Right hindlimb (tissue), 1 donor: Measurements from ENCODE around the gene ABCB8.
"Not testable (repeated sequence)": the region's sequence is repeated elsewhere in the genome, so short reads cannot be mapped to it uniquely, and the experiment has no call there.

Experiments
- DNase-seq: peaks from one replicate; pipeline ENCODE4 v3.0.0-alpha.2; 2018

ABCB8 gene

DNA sequence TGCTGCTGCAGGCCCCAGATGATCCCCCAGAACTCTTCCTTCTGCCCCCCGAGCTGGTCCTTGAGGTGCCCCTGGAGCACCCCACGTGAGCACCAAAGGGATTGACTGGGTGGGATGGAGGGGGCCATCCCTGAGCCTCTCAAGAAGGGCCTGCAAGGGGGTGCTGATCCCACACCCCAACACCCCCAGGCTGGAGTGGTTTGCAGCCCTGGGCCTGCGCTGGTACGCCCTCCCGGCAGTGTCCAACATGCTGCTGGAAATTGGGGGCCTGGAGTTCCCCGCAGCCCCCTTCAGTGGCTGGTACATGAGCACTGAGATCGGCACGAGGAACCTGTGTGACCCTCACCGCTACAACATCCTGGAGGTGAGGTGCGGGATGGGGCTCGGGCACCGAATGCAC is 29.2 kb upstream of the ABCB8 start:
- DNase-seq = no peak

- DNase-seq = no peak
These were observed 28.6 kb upstream of the ABCB8 start for GRCh38 chr7:150999497-151000230.

GRCh38 chr7:151000897-151001495 is 27.3 kb upstream of the ABCB8 start:
- DNase-seq = no peak

- DNase-seq = no peak
These were observed 26.7 kb upstream of the ABCB8 start for GRCh38 chr7:151001546-151001945.

- DNase-seq = no peak
These were observed 24.7 kb upstream of the ABCB8 start for GRCh38 chr7:151003572-151003971.

DNA sequence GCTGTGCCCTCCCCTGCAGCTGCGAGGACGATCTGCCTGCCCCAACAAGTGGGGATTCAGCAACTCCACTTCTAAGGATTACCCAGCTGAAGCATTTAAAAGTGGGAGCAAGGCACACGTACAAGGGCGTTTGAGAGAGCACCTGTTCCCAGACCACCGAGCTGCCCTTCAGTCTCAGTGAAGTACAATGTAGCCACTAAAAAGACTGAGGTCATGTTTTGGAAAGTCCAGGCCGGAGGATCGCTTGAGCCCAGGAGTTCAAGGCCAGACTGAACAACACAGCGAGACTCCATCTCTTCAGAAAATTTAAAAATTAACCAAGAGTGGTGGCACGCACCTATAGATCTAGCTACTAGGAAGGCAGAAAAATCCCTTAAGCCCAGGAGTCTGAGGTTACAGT is 22.7 kb upstream of the ABCB8 start:
- DNase-seq = no peak

- DNase-seq = no peak
These were observed 21.5 kb upstream of the ABCB8 start for GRCh38 chr7:151006590-151007300.

GRCh38 chr7:151007469-151007898 is 20.8 kb upstream of the ABCB8 start:
- no peak for DNase-seq

DNA sequence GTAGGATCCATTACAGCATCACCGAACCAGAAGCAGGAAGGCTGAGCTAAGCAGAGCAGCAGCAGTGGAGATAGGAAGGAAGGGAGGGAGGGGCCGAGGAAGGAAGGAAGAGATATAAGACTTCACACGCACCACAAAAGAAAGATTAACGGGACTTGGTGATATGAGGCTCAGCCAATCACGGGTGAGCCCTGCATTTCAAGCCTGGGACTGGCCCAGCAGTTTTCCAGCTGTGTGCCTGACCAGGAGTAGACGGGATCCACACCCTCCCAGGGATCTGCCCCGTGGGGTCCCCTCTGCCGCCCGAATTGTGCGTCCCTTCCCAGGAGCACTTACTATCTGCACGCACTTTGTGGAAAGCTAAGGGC is 20.1 kb upstream of the ABCB8 start:
- DNase-seq = no peak

DNA sequence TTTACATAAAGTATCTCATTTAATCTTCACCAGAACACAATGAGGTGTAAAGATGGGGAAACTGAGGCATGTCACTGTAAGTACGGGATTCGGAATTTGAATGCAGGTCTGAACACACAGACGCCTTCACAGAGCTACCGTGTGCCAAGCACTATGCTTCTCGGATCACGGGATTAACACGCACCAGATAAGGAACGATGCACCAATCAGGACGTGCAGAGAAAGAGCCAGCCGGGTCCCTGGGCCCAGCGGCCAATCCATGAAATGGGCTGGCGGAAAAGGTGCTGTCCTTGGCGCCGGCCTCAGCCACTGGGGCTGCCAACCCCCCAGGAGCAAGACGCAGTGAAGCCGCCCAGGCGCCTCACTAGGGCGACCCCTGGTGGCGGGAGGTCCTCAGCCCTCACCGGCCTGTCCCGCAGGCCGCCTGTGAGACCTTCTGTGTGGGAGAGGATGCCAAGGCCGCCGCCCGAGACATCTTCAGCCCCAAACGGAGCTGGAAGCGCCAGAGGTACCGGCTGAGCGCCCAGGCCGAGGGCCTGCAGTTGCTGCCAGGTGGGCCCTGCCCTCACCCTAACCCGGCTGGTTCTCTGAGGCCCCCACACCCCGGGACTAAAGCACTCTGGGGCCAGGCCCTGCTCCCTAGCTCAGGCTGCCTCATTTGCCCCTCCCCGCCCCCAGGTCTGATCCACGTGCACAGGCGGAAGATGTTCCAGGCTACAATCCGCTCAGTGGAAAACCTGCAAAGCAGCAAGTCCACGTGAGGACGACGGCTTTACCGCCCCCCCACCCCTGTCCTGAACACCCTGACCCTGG is 19.5 kb upstream of the ABCB8 start:
- DNase-seq = peak; percentile 54

DNA sequence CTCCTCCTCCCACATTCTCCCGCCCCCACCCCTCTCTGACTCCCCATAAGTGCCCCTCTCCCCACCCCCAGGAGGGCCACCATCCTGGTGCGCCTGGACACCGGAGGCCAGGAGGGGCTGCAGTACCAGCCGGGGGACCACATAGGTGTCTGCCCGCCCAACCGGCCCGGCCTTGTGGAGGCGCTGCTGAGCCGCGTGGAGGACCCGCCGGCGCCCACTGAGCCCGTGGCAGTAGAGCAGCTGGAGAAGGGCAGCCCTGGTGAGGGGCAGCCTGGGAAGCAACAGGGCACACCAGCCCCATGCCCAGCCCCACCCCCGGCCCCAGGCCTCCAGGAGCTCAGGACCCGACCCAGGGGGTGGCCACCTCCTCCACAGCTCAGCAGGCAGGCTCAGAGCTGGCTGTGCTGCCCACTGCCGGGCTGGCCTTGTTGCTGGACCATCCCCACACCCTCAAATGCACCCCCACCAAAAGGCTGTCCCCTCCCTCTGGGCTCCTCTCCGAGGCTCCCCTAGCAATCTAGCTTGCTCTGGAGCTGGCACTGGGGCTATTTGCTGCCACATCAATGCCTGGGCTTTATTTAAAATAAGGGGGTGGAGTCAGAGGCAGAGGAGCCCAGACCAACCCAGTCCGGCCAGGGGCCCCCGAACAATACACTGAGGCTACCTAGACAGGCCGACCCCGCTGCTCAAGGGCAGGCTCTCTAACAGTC is 18.8 kb upstream of the ABCB8 start:
- no peak for DNase-seq

DNA sequence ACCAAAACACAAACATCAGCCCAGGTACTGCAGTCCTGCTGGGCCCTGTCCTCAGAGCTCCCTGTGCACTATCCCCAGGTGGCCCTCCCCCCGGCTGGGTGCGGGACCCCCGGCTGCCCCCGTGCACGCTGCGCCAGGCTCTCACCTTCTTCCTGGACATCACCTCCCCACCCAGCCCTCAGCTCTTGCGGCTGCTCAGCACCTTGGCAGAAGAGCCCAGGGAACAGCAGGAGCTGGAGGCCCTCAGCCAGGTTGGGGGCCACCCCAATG is 18.3 kb upstream of the ABCB8 start:
- no peak for DNase-seq

DNA sequence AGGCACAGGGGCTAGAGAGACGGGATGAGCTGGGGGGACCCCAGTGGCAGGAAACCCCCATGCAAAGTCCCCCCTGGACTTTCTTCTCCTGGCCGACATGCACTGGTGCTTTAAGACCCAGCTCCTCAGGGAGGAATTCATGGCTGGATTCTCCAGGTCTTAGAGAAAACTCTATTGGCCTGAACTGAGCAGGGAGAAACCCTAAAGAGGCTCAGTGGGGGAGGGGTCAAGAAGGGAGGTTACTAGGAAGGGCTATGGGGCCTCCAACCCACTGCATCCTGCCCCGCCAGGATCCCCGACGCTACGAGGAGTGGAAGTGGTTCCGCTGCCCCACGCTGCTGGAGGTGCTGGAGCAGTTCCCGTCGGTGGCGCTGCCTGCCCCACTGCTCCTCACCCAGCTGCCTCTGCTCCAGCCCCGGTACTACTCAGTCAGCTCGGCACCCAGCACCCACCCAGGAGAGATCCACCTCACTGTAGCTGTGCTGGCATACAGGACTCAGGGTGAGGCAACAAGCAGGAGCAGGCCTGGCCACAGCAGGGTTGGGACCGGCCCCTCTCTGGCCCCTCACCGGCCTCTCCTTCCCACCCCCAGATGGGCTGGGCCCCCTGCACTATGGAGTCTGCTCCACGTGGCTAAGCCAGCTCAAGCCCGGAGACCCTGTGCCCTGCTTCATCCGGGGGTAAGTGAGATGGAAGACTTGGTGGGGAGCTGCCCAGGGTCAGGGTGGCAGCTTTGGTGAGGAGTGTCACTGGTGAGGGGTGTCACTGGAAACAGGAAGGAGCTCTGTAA is 17.7 kb upstream of the ABCB8 start:
- no peak for DNase-seq

- DNase-seq = no peak
These were observed 17.2 kb upstream of the ABCB8 start for GRCh38 chr7:151011097-151011409.

- not testable (repeated sequence) for DNase-seq
These were observed 16.6 kb upstream of the ABCB8 start for GRCh38 chr7:151011616-151012015.

DNA sequence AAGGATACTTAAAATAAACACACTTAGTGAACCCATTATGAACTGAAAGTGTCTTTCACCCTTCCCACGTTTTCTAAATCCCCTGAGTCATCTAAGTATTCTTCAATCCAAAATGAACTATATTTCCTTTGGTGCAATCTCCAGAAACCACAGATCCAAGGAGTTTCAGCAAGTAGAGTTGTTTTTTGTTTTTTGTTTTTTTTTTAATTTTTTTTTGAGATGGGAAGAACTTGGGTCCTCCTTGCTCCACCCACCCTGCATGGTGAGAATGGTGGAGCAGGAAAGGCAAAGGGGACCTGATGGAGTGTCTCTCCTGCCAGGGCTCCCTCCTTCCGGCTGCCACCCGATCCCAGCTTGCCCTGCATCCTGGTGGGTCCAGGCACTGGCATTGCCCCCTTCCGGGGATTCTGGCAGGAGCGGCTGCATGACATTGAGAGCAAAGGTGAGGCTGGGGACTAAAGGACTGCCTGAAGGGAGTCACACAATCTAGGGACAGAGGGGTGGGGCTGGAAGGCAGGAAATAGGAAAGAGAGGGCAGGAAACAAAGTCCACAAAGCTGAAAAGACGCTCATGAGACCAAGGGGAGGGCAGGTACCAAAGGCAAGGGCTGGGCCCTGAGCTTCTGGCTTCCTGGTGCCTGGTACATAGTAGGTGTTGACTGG is 16.1 kb upstream of the ABCB8 start:
- no peak for DNase-seq

- no peak for DNase-seq
These were observed 15.3 kb upstream of the ABCB8 start for GRCh38 chr7:151012911-151013347.

GRCh38 chr7:151013356-151013732 is 14.9 kb upstream of the ABCB8 start:
- no peak for DNase-seq

GRCh38 chr7:151013733-151014497 is 14.3 kb upstream of the ABCB8 start:
- DNase-seq = peak; percentile 89

DNA sequence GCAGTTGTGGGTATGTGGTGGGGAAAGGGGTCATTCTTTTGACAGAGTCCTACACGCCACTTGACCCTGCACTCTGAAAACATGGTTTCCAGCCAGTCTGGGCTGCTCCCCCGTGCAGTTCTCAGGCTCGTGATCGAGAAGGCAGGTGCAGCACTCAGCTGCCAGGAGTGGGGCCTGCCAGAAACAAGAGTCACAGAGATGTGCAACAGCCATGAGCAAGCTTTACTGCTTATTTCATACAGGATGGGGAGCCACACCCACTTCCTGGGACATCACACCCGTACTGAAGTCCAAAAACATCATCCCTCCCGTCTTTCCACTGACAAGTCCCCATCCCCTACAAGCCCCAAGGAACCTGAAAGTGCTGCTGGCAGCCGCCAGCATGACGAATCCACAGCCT is 13.3 kb upstream of the ABCB8 start:
- no peak for DNase-seq

DNA sequence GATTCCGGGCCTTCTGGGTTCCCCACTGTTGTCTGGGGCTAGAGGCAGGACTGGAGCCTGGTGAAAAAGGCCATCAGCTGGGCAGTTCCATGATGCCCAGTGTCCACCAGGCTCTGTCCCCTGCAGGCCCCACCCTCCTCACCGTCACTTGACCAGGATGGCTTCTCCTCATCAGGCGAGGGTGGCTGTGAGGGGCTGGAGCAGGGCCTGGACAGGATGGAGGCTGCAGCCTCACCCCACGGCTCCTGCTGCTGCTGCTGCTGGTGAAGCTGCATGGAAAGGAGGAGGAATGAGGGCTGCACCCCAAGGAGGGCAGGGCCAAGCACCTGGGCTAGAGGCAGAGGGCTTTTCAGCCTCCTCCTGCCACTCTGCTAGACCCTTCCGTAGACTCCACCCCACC is 12.3 kb upstream of the ABCB8 start:
- no peak for DNase-seq
